Activated T-cell treated with anti-CD3 and anti-CD28 coated beads, Interleukin-2, amount 50 U/mL, for 1 hour (primary cell): ENCODE results near the gene GALNT14.

Source experiments
- DNase-seq: peaks from one replicate; pipeline ENCODE4 v3.0.0-alpha.2; 2020

The GALNT14 gene

GRCh38 chr2:31053929-31054782 is 84.1 kb downstream of the GALNT14 start:
- no peak for DNase-seq

GRCh38 chr2:31052284-31052683 is 86.0 kb downstream of the GALNT14 start:
- DNase-seq = no peak

- no peak for DNase-seq
Observed at GRCh38 chr2:31051258-31052140, 86.7 kb downstream of the GALNT14 start.

- no peak for DNase-seq
Observed at GRCh38 chr2:31049916-31050588, 88.2 kb downstream of the GALNT14 start.

- no peak for DNase-seq
Observed at GRCh38 chr2:31049264-31049663, 89.0 kb downstream of the GALNT14 start.

GRCh38 chr2:31047599-31047998 is 90.6 kb downstream of the GALNT14 start:
- no peak for DNase-seq

GRCh38 chr2:31038385-31038784 is 99.9 kb downstream of the GALNT14 start:
- no peak for DNase-seq

- no peak for DNase-seq
Observed at GRCh38 chr2:31037058-31037457, 101.2 kb downstream of the GALNT14 start.

- no peak for DNase-seq
Observed at GRCh38 chr2:31033032-31033431, 105.2 kb downstream of the GALNT14 start.

- DNase-seq = no peak
Observed at GRCh38 chr2:31032475-31032874, 105.8 kb downstream of the GALNT14 start.

GRCh38 chr2:31031132-31031706 is 107.0 kb downstream of the GALNT14 start:
- DNase-seq = no peak

- DNase-seq = no peak
Observed at GRCh38 chr2:31028417-31028816, 109.8 kb downstream of the GALNT14 start.

- no peak for DNase-seq
Observed at GRCh38 chr2:31027549-31027948, 110.7 kb downstream of the GALNT14 start.

GRCh38 chr2:31023541-31023940 is 114.7 kb downstream of the GALNT14 start:
- DNase-seq = no peak

- no peak for DNase-seq
Observed at GRCh38 chr2:31020713-31021112, 117.5 kb downstream of the GALNT14 start.

GRCh38 chr2:31018280-31018679 is 120.0 kb downstream of the GALNT14 start:
- DNase-seq = no peak

- DNase-seq = no peak
Observed at GRCh38 chr2:31016648-31017047, 121.6 kb downstream of the GALNT14 start.

GRCh38 chr2:31014516-31014915 is 123.7 kb downstream of the GALNT14 start:
- no peak for DNase-seq

- DNase-seq = no peak
Observed at GRCh38 chr2:31013301-31013700, 124.9 kb downstream of the GALNT14 start.

- DNase-seq = no peak
Observed at GRCh38 chr2:31012406-31012805, 125.8 kb downstream of the GALNT14 start.

GRCh38 chr2:31011587-31011986 is 126.7 kb downstream of the GALNT14 start:
- no peak for DNase-seq

GRCh38 chr2:31008561-31009114 is 129.6 kb downstream of the GALNT14 start:
- no peak for DNase-seq

GRCh38 chr2:31004257-31004656 is 134.0 kb downstream of the GALNT14 start:
- no peak for DNase-seq
